C1 segment of cervical spinal cord (tissue), 14 donors: ENCODE results near the gene SYT8.

Experiments
- DNase-seq, 14 donors: peaks; one replicate each; lab custom pipeline; 2025; lab: John Stamatoyannopoulos, UW

Gene SYT8

GRCh38 chr11:1858154-1858553, 23.4 kb downstream of the SYT8 start:
- DNase-seq = no peak

GRCh38 chr11:1858576-1858975, 23.8 kb downstream of the SYT8 start:
- no peak for DNase-seq

- DNase-seq = no peak
Measured at GRCh38 chr11:1859004-1859403, 24.2 kb downstream of the SYT8 start.

GRCh38 chr11:1860108-1860507, 25.3 kb downstream of the SYT8 start:
- DNase-seq = no peak

GRCh38 chr11:1861435-1862411, 26.9 kb downstream of the SYT8 start:
- no peak for DNase-seq

- DNase-seq = no peak
Measured at GRCh38 chr11:1862588-1863351, 28.0 kb downstream of the SYT8 start.

- DNase-seq = peak in 10 of 14 donors; percentile 20 to 84 (median 42)
Measured at GRCh38 chr11:1863352-1864216, 28.8 kb downstream of the SYT8 start.

- peak in 2 of 14 donors; percentile 51 to 53 for DNase-seq
Measured at GRCh38 chr11:1864231-1864630, 29.4 kb downstream of the SYT8 start.

GRCh38 chr11:1864831-1865665, 30.3 kb downstream of the SYT8 start:
- DNase-seq = peak in 2 of 14 donors; percentile 35

GRCh38 chr11:1866226-1866625, 31.4 kb downstream of the SYT8 start:
- DNase-seq = no peak

GRCh38 chr11:1866776-1867175, 32.0 kb downstream of the SYT8 start:
- DNase-seq = no peak

- no peak for DNase-seq
Measured at GRCh38 chr11:1867381-1867780, 32.6 kb downstream of the SYT8 start.

GRCh38 chr11:1868056-1868635, 33.4 kb downstream of the SYT8 start:
- DNase-seq = no peak

GRCh38 chr11:1868636-1869291, 34.0 kb downstream of the SYT8 start:
- DNase-seq = no peak

GRCh38 chr11:1869427-1870325, 34.9 kb downstream of the SYT8 start:
- DNase-seq = no peak

GRCh38 chr11:1870326-1870696, 35.5 kb downstream of the SYT8 start:
- DNase-seq = no peak

- peak in 2 of 14 donors; percentile 25 to 45 for DNase-seq
Measured at GRCh38 chr11:1870721-1871466, 36.1 kb downstream of the SYT8 start.

- no peak for DNase-seq
Measured at GRCh38 chr11:1871531-1871930, 36.7 kb downstream of the SYT8 start.
